ENCODE results near the gene SDR42E1. TPM values are rescaled to one million over a fixed set of nuclear protein-coding genes. Genes with fewer than 3 reads are reported as not detected.

Gene SDR42E1
- polyA plus RNA-seq, 2 of the 4 experiments (the other 2 are of a cell fraction), result 1.7 to 5.2 TPM

- 47% methylated on average over 8 of the region's 8 CpGs for WGBS (ENCODE audit: missing lambda C conversion rate)
- Histone ChIP-seq H3K4me2 (no peak overlapping the region), H3K4me3 (no peak overlapping the region), H3K9me3 (no peaks in the 10 kb centered on the region), H3K27ac (no peak overlapping the region), H3K4me1 (no peaks in the 10 kb centered on the region)
- no peak for TF ChIP-seq ZC3H11A (IDR thresholded peaks at IDR 0.05)
- no peak for TF ChIP-seq MAZ (IDR thresholded peaks at IDR 0.05; ENCODE audit: borderline replicate concordance, low read depth, low read length)
- no peak for TF ChIP-seq CHD4 (IDR thresholded peaks at IDR 0.05; ENCODE audit: borderline replicate concordance)
- TF ChIP-seq MYC (IDR thresholded peaks at IDR 0.05; ENCODE audit: borderline replicate concordance, low read length), result no peak
- TF ChIP-seq HOXB13 (CRISPR knock-in tag; IDR thresholded peaks at IDR 0.05; ENCODE audit: low read depth), result no peak
- no peak for ATAC-seq
- no peak for DNase-seq (ENCODE audit: low read depth in 1 of 2, low spot score in 1 of 2)
- CTCF ChIA-PET, result interaction anchor here (0.9 kb wide), 1 partner anchor 18 kb away, joined by 3 read pairs; no protein-coding TSS in a partner anchor
- FAIRE-seq, result no peak
- POLR2A ChIA-PET, result no interaction called here
These were observed 30.9 kb upstream of the SDR42E1 start for GRCh38 chr16:82042144-82042543.

GRCh38 chr16:82041542-82041941, 30.3 kb upstream of the SDR42E1 start:
- FAIRE-seq (no peak), ATAC-seq (no peak), DNase-seq (ENCODE audit: low read depth in 1 of 2, low spot score in 1 of 2) (no peak)
- no peak overlapping the region for H3K4me2 ChIP-seq
- H3K9me3 ChIP-seq, result no peaks in the 10 kb centered on the region
- H3K4me3 ChIP-seq, result no peak overlapping the region
- ChIA-PET CTCF (interaction anchor here (0.7 kb wide), 1 partner anchor 1507 kb away, joined by 3 read pairs; no protein-coding TSS in a partner anchor), POLR2A (no interaction called here)
- TF ChIP-seq CEBPB (IDR thresholded peaks at IDR 0.05) (no peak), RCOR1 (IDR thresholded peaks at IDR 0.05; ENCODE audit: low read depth, low read length) (no peak), JUN (IDR thresholded peaks at IDR 0.05) (no peak), EHMT2 (IDR thresholded peaks at IDR 0.05; ENCODE audit: low read depth) (no peak), PBX3 (IDR thresholded peaks at IDR 0.05) (no peak), CHD2 (IDR thresholded peaks at IDR 0.05; ENCODE audit: low read length, partially characterized antibody) (no peak)
- WGBS (ENCODE audit: missing lambda C conversion rate), result 22% methylated on average over 4 of the region's 4 CpGs
- H3K27ac ChIP-seq, result no peak overlapping the region
- no peaks in the 10 kb centered on the region for H3K4me1 ChIP-seq

GRCh38 chr16:82040296-82040695, 29.0 kb upstream of the SDR42E1 start:
- no peak for TF ChIP-seq HOXB5 (CRISPR knock-in tag; IDR thresholded peaks at IDR 0.05)
- no peak for TF ChIP-seq MAX (IDR thresholded peaks at IDR 0.05)
- TF ChIP-seq BHLHE40 (IDR thresholded peaks at IDR 0.05; ENCODE audit: low read depth, low read length), result no peak
- no peak for TF ChIP-seq RAD21 (conservative IDR thresholded peaks at IDR 0.05 in 1 of 2, IDR thresholded peaks at IDR 0.05 in 1 of 2)
- TF ChIP-seq MAZ (IDR thresholded peaks at IDR 0.05; ENCODE audit: borderline replicate concordance, low read depth, low read length), result no peak
- no peak for TF ChIP-seq ZSCAN20 (CRISPR knock-in tag; IDR thresholded peaks at IDR 0.05)
- TF ChIP-seq MYC (IDR thresholded peaks at IDR 0.05; ENCODE audit: borderline replicate concordance, low read length), result no peak
- TF ChIP-seq GATA3 (IDR thresholded peaks at IDR 0.05; ENCODE audit: borderline replicate concordance), result no peak
- TF ChIP-seq CTCF (IDR thresholded peaks at IDR 0.05), result no peak
- TF ChIP-seq RCOR1 (IDR thresholded peaks at IDR 0.05; ENCODE audit: low read depth, low read length), result no peak
- no peak for TF ChIP-seq E2F6 (IDR thresholded peaks at IDR 0.05; ENCODE audit: borderline replicate concordance, low read depth)
- no peak for TF ChIP-seq PHF8 (IDR thresholded peaks at IDR 0.05; ENCODE audit: borderline replicate concordance, low read depth)
- TF ChIP-seq ZFP36 (IDR thresholded peaks at IDR 0.05; ENCODE audit: borderline replicate concordance, partially characterized antibody), result no peak
- TF ChIP-seq ATOH8 (CRISPR knock-in tag; IDR thresholded peaks at IDR 0.05; ENCODE audit: low read depth), result no peak
- no peak overlapping the region for H3K4me3 ChIP-seq
- WGBS (ENCODE audit: missing lambda C conversion rate), result 29% methylated on average over 3 of the region's 3 CpGs
- FAIRE-seq (no peak), ATAC-seq (no peak), DNase-seq (ENCODE audit: low read depth in 1 of 2, low spot score in 1 of 2) (no peak)
- ChIA-PET CTCF (interaction anchor here (0.9 to 1.3 kb wide), 2 partner anchors 8 to 21 kb away, joined by 3 to 4 read pairs; no protein-coding TSS in a partner anchor), POLR2A (no interaction called here)
- H3K27ac ChIP-seq, result no peak overlapping the region
- H3K9me3 ChIP-seq, result no peaks in the 10 kb centered on the region
- H3K4me2 ChIP-seq, result no peak overlapping the region
- peaks cover 2% of the 10 kb centered on the region for H3K4me1 ChIP-seq
